Activated CD4-positive, alpha-beta T cell treated with anti-CD3 and anti-CD28 coated beads, Interleukin-2, Interleukin-4, amounts not matched to agents 100 ng/mL and 50 ng/mL, durations not matched to agents 16 hours and 8 hours (primary cell): ENCODE measurements around the gene ZCCHC24.

ENCODE experiments used
- DNase-seq: peaks from one replicate; pipeline ENCODE4 v3.0.0-alpha.2; 2020; ENCODE audit warnings: low spot score

Gene ZCCHC24

GRCh38 chr10:79431428-79431827 lies 14.0 kb downstream of the ZCCHC24 start:
- no peak for DNase-seq

- no peak for DNase-seq
Measured at GRCh38 chr10:79430936-79431335, 14.5 kb downstream of the ZCCHC24 start.

DNA sequence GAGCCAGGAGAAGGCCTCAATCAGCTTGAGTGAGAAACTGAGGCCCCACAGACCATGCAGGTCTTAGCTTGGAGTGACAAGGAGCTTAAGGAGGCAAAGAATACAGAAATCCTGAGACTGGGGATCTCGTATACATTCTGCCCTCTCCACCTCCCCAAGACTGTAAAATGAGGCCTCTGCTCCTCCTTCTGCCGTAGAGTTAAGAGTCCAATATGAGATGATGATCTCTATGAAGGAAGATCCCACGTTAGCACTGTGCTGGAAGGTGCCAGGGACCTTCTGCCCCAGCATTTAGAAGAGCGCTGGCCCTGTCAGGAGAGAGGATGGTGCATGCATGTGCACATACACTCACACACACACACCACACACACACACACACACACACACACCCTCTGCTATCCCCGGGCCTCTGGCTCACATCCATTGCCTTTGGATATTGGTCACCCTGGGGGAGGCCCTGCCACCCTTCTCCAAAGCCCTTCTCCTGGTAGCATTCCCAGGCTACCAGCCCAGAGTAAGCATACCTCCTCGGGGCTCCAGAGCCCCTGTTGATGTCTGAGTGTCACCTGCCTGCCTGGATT lies 15.0 kb downstream of the ZCCHC24 start:
- DNase-seq, result no peak

- DNase-seq, result no peak
Measured at GRCh38 chr10:79429751-79430150, 15.7 kb downstream of the ZCCHC24 start.

- DNase-seq, result no peak
Measured at GRCh38 chr10:79427965-79428364, 17.5 kb downstream of the ZCCHC24 start.

- DNase-seq, result no peak
Measured at GRCh38 chr10:79425074-79425532, 20.3 kb downstream of the ZCCHC24 start.

DNA sequence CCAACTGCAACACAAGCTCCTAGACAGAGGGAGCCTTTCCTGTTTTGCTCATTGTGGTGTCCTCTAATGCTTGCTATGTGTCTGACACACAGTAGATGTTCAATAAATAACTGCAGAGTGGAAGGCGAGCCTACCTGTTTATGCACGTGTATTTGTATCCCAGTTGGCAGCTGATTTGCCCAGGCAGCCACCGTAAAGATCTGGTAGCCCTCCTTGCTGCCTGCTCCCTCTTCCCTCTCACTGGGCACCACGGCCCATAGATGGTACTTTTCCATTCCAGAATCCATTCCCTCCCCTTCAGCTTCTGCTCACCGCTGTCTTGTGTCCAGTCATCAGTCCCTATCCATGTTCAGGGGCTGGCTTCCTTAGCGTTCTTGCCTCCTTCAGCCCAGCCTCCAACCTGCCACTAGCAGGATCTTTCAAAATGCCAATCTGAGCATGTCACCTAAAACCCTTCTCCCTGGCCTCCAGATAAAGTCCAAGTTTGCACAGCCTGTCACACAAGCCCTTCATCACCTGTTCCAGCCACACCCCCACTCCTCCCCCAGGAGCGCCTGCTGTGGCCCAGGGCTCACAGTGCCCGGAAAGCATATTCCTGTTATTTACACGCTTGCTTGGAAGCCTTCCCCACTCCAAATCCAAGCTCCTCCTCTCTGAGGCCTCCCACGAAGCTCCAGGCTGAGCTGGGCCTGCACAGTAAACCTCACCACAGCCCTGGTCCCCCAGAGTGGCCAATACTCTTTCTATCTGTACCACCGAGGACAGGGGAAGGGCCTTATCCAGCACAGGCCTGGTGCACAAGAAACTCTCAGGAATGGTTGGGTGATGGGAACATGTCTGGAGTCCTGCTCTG lies 21.0 kb downstream of the ZCCHC24 start:
- no peak for DNase-seq

DNA sequence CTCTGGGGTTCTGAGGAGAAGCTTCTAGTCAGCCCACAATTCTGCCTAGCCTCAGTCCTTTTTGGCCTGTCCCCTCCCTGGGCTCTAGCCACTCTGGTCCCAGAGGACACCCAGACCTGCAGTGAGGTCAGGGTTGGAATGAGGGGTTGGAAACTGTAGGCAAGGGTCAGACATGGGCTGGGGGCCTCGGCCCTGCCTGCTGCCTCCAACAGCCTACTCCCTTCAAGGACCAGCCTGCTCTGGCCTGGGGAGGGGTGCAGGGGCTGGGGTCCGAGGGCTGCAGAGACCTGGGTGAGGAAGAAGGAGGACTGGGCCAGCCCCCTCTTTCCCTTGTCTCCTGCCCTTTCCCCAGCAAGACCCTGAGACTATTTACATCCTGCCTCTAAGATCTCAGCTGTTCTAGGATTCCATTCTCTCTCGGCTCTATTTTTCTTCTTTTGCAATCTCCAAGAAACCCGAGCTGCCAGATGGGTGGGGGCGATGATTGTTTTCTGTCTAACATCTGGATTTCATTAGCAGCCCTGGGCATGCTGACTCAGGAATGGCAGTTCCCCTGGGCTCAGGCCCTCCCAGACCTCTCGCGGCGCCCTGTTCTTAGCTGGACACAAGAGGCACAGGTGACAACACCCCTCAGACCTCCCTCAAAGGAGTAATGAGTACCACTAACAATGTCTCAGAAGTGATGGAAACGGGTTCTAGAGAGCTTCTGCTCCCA lies 23.1 kb downstream of the ZCCHC24 start:
- DNase-seq, result no peak

DNA sequence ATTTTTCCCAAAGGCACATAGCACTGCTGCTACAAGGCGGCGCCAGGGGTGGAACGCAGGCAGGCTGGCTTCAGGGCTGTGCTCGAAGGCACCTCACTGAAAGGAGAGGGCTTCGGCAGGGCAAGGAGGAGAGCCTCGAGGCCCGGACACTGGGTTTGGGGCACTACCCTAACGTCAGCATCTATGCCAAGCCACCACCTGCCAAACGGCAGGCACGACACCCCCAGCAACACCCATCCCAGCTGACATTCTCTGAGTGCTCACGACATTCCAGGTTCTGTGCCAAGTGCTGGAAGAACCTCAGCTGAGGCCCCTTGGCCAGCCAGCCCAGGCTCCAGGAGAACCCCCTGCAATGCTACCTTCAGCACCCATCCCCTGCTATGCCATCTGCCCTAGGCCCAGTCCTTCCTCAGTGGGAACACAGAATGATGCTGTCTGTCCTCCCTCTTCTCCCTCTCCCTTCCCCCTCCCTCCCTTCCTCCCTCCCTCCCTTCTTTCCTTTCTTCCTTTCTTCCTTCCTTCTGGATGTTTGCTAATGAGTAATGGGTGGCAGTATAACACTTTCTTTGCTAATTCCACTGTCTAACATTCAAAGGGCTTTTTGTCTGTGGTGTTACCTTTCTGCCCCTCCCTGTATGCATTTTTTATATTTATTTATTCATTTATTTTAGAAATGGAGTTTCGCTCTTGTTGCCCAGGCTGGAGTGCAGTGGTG lies 24.3 kb downstream of the ZCCHC24 start:
- no peak for DNase-seq

- DNase-seq, result no peak
Measured at GRCh38 chr10:79418886-79419595, 26.4 kb downstream of the ZCCHC24 start.

DNA sequence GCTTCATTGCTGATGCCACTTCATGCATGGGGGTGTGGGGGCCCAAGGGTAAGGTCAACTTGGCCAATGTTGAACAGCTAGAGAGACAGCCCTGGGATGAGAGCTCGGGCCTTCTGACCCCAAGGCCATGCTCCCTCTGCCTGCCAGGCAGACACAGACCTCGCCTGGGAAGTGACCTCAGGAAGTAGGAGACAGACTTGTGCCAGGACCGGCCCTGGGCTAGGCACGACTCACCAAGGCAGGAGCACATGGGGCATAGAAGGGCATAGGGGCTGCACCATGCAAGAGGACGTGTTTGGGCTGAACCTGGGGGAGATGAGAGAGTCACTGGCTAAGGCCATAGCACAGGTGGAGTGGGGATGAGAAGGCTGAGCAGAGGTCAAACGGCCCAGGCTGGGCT lies 27.1 kb downstream of the ZCCHC24 start:
- no peak for DNase-seq

DNA sequence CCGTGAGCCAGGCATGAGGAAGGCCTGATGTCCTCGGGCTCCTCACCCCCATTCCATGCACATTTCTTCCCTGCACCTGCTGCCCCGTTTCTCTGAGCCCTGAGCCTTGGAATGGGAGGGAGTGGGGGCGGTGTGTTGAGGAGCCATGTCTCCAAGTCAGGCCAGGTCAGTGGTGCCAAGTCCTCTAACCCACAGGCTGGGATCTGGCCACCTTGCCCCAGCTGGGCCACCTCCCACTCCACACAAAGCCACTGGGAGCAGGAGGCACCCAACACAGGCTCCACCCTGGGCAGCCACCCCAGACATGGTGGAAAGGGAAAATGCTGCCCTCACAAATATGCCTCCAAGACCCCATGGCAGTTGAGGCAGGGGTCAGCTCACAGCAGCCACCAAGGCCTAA lies 27.7 kb downstream of the ZCCHC24 start:
- no peak for DNase-seq

DNA sequence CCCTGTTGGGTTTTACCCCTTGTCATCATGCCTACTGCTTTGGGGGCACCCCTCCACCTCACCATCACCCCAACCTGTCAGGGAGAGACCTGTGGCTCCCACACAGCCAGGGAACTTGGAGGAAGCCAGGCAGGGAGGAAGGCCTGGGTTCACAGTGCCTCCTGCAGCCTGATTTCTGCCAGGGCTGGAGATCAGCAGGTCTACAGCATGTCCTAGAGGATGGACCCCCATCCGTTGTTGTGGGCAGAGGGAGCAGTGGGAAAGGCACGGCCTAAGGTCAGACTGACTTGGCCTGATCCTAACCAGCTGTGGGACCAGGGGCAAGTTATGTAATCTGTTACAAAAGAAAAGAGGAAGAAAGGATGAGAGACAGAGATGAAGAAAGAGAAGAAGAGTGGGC lies 28.2 kb downstream of the ZCCHC24 start:
- DNase-seq, result no peak

GRCh38 chr10:79416578-79417255 lies 28.7 kb downstream of the ZCCHC24 start:
- no peak for DNase-seq

- no peak for DNase-seq
Measured at GRCh38 chr10:79415736-79416577, 29.5 kb downstream of the ZCCHC24 start.

DNA sequence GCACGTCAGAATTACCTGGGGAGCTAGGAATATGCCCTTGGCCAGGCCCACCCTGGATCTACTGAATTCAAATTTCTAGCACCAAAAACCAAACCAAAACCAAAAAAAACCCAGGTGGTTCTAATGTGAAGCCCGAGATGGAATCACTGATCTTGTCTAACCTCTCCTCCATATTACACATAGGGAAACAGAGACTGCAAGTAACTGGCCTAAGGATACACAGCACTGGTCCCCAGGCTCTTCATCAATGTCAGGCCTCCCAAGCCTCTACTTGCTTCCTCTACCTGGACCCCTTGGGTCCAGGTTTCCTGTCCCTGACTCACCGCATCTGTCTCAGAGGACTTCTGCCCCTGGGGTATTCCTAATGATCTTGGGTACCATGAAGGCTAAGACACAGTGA lies 30.7 kb downstream of the ZCCHC24 start:
- DNase-seq, result no peak

DNA sequence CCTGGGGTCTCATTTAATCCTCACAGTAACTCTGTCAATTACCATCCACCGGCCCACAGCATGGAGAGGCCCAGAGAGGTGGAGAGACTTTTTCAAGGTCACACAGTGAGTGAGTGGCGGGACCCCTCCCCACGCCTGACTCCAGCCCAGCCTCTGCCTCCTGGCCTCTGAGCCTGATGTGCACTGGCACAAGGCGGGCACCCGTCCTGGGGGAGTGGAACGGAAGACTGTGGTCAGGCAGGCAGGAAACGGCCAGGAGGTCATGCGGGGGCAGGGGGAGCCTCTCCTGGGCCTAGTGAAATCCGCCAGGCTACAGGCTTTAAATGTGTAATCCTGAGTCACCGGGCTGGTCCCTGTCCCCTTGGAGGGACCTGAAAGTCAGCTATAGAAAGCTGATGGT lies 32.2 kb downstream of the ZCCHC24 start:
- DNase-seq, result peak; percentile 13

DNA sequence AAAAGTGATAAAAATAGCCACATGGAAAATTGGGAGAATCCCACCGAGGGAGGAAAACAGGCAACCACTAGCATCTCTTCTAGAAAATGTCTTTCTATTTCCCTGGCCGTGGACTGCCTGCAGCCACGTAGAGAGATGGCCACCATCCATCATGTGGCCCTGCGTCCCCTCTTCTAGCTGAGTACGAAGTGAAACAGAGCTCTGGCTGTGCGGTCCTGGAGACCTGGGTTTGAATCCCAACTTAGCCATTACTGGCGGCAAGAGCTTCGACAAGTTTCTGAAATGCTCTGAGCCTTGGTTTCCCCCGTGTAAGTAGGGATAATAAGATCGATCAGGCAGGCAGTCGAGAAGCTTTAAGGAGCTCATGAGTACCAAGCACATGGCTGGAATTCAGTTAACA lies 32.9 kb downstream of the ZCCHC24 start:
- no peak for DNase-seq

DNA sequence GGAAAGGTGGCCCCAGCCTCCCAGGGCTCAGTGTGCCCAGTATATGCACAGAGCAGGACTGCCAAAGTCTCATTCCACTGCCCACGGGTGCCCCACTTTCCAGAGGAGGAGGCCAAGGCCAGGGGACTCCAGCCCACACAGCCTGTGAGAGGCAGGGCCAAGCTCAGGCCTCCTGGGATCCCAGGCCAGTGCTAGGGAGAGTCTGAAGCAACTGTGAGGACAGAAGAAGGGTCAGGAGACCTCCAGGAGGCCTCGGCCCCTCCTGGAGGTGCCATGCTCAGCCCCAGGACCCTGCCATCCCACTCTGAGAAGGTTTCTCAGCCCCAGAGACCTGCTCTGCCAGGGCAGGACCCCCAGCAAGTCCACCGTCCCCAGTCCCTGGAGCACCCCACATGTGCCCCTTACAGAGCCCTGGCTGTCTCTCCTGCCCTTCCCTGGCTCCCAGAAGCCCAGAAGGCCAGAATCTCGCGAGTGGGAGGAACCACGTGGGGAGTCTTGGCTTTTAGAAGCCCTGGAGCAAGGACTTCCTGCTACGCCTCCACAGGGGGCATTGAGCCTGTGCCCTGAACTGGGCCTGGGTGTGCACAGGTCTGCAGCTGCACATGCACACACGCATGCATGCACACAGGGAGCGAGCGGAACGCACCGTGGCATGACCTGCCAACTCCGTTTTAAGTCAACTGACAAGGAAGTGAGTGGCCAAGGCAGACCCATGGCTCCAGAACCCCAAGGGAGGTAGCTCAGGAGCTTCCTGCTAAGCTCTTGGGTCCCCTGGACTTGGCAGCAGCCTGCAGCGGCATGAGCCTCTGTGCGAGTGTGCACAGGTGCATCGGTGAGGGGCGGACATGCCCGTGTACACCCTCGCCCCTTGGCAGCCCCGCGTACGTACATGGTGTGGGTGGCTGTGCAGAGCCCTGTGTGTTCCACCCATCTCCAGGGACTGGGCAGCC lies 33.6 kb downstream of the ZCCHC24 start:
- no peak for DNase-seq
